Sigmoid colon (tissue), 4 donors: ENCODE measurements around the gene HOXA13.

Source experiments
- EP300 ChIP-seq, 4 donors: sonication (generic); formaldehyde crosslinking; IDR thresholded peaks; one replicate each; pipeline ENCODE4 v1.6.1; 2017; ENCODE audit warnings: antibody characterized with exemption in 4 of 4
- POLR2A ChIP-seq, 2 donors: fragments of 450-650 bp; IDR thresholded peaks; one replicate each; pipeline ENCODE4 v1.6.1; 2016; ENCODE audit warnings: antibody characterized with exemption in 2 of 2, mild to moderate bottlenecking in 2 of 2, moderate library complexity in 2 of 2
- TF ChIP-seq, protein P1 (sequence below), 4 experiments: fragments of 450-650 bp in 3 of 4; fragments of 200-600 bp in 1 of 4; IDR thresholded peaks; one replicate each; pipeline ENCODE4 v1.5.1; 2016 to 2019; ENCODE audit warnings: antibody characterized with exemption in 4 of 4, mild to moderate bottlenecking in 3 of 4, moderate library complexity in 2 of 4

DNA sequence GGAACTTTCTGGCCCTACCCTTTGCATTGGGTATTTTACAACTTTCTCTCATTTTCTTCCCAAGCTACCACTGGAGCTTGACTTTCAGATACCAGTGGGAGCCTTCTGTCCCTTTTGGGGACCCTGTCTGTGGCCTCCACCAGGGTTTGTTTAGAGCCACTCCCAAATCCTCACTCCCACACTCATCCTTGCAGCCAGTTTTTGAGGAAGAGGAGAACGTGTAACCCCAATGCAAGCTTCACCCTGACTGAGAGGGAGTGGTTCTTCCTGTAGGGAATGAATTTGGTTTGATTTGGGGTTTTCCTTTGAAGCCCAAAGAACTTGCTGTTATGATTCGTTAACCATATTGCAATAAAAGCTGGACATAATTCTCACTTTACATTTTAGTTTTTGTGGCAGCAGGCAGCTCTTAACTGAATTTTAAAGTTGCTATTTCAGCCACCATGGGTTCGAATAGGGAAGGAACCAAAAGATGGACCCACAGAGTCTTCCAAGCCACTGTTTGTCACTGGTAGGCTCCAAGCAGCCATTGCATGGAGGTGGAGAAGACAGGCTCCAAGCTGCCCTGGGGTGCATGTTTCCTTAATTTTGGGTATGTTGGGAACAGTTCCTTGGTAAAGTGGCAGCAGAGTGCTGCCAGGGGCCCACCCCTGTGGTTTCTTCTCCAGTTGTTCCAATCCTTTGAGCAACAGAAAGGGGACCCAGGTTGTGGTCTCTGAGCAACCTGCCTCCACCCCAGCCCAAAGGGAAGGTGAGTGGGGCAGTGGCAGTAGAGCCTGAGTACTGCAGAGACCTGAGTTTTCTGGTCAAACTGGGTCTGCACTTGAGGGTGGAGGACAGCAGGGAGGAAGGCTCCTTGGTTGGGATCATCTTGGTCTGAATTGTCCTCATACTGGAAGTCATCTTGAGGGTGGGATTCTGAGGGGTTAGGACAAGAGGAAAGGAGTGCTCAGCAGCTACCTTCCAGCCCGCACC, 47.8 kb upstream of the HOXA13 start:
- TF ChIP-seq POLR2A (IDR thresholded peaks at IDR 0.05) (no peak), EP300 (IDR thresholded peaks at IDR 0.05) (no peak)
- TF ChIP-seq, protein P1, sequence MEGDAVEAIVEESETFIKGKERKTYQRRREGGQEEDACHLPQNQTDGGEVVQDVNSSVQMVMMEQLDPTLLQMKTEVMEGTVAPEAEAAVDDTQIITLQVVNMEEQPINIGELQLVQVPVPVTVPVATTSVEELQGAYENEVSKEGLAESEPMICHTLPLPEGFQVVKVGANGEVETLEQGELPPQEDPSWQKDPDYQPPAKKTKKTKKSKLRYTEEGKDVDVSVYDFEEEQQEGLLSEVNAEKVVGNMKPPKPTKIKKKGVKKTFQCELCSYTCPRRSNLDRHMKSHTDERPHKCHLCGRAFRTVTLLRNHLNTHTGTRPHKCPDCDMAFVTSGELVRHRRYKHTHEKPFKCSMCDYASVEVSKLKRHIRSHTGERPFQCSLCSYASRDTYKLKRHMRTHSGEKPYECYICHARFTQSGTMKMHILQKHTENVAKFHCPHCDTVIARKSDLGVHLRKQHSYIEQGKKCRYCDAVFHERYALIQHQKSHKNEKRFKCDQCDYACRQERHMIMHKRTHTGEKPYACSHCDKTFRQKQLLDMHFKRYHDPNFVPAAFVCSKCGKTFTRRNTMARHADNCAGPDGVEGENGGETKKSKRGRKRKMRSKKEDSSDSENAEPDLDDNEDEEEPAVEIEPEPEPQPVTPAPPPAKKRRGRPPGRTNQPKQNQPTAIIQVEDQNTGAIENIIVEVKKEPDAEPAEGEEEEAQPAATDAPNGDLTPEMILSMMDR (IDR thresholded peaks at IDR 0.05) = no peak
